Neural cell (in vitro differentiated cells): ENCODE results near the gene CTRL.

Experiments
- CTCF ChIP-seq: fragments of 450-650 bp; IDR thresholded peaks from 2 replicates; pipeline ENCODE4 v1.5.1; 2014; ENCODE audit warnings: antibody characterized with exemption, mild to moderate bottlenecking, moderate library complexity; ENCODE audit not compliant: poor library complexity, severe bottlenecking
- EZH2 ChIP-seq: fragments of 200-600, 300-800 bp; shearing (Covaris generic), sonication (generic); IDR thresholded peaks from 2 replicates; pipeline ENCODE4 v1.6.1; 2014; ENCODE audit warnings: antibody characterized with exemption, low read length, borderline replicate concordance, mild to moderate bottlenecking; ENCODE audit not compliant: insufficient read depth, poor library complexity, severe bottlenecking
- MXI1 ChIP-seq: fragments of 450-650 bp; conservative IDR thresholded peaks from 2 replicates; pipeline ENCODE4 v1.6.1; 2014; ENCODE audit warnings: antibody characterized with exemption, mild to moderate bottlenecking; ENCODE audit not compliant: poor library complexity, severe bottlenecking
- POLR2AphosphoS5 ChIP-seq: IDR thresholded peaks from 2 replicates; pipeline ENCODE4 v1.6.1; 2012
- RAD21 ChIP-seq: fragments of 450-650 bp; conservative IDR thresholded peaks from 2 replicates; pipeline ENCODE4 v1.6.1; 2014; ENCODE audit warnings: antibody characterized with exemption, mild to moderate bottlenecking, moderate library complexity
- REST ChIP-seq: IDR thresholded peaks from 2 replicates; pipeline ENCODE4 v1.6.1; 2012; ENCODE audit warnings: borderline replicate concordance
- TAF1 ChIP-seq: IDR thresholded peaks from 2 replicates; pipeline ENCODE4 v1.6.1; 2012; ENCODE audit warnings: low read depth

DNA sequence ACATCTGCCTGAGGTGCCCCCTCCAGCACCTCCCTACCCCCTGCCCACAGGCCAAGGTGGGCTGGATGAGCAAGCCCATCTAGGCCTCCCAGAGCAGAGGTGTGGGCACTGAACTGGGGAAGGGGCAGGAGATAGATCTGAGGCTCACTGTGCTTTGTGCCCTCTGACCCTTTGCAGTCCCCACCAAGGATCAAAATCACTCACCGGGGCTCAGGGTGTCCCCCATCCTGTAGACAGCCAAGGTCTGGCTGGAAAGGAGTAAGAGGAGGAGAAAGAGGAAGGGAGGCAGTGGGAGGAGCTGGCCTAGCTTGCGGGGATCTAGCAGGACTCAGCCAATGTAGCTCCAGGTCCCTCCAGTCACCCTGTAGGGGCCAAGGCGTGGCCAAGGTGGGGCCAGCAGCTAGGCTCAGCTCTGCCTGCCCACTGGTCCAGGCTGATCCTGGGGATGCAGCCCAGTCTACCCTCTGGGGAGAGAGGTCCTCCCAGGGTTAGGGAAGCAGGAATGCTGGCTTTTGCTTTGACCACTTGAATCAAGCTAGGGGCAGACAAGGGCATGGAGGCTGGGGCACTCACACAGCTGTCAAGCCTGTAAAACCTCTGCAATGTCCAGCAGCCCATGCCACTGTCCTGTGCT is 35.0 kb upstream of the CTRL start:
- TF ChIP-seq EZH2 = no peak
- TF ChIP-seq CTCF = no peak
- no peak for TF ChIP-seq RAD21
- TF ChIP-seq MXI1 = no peak
- TF ChIP-seq TAF1 = no peak
- TF ChIP-seq POLR2AphosphoS5 = no peak
- no peak for TF ChIP-seq REST
